Effector memory CD4-positive, alpha-beta T cell (primary cell): ENCODE data around the gene DCTN2.

Experiments used
- DNase-seq, 3 donors: peaks; one replicate each; pipeline ENCODE4 v3.0.0-alpha.2; 2020
- H3K27ac ChIP-seq: 2 replicates; pipeline ENCODE4 v1.7.0; 2013; ENCODE audit warnings: mild to moderate bottlenecking, low read length, moderate library complexity; ENCODE audit not compliant: insufficient read depth, poor library complexity, severe bottlenecking
- H3K27me3 ChIP-seq: replicated peaks from 2 replicates; pipeline ENCODE4 v1.7.0; 2013; ENCODE audit warnings: mild to moderate bottlenecking, low read length; ENCODE audit not compliant: insufficient read depth, control insufficient read depth, poor library complexity, severe bottlenecking
- H3K36me3 ChIP-seq: 2 replicates; pipeline ENCODE4 v1.7.0; 2013; ENCODE audit warnings: mild to moderate bottlenecking, low read length, moderate library complexity; ENCODE audit not compliant: control insufficient read depth, insufficient read depth
- H3K4me1 ChIP-seq: 2 replicates; pipeline ENCODE4 v1.7.0; 2013; ENCODE audit warnings: low read length, mild to moderate bottlenecking; ENCODE audit not compliant: control insufficient read depth, insufficient read depth, poor library complexity, severe bottlenecking
- H3K4me3 ChIP-seq: 2 replicates; pipeline ENCODE4 v1.7.0; 2013; ENCODE audit warnings: low read length, low read depth, mild to moderate bottlenecking; ENCODE audit not compliant: insufficient read depth, poor library complexity, severe bottlenecking
- H3K9me3 ChIP-seq: 2 replicates; pipeline ENCODE4 v1.7.0; 2013; ENCODE audit warnings: mild to moderate bottlenecking, low read length, moderate library complexity; ENCODE audit not compliant: control insufficient read depth

DCTN2 gene

DNA sequence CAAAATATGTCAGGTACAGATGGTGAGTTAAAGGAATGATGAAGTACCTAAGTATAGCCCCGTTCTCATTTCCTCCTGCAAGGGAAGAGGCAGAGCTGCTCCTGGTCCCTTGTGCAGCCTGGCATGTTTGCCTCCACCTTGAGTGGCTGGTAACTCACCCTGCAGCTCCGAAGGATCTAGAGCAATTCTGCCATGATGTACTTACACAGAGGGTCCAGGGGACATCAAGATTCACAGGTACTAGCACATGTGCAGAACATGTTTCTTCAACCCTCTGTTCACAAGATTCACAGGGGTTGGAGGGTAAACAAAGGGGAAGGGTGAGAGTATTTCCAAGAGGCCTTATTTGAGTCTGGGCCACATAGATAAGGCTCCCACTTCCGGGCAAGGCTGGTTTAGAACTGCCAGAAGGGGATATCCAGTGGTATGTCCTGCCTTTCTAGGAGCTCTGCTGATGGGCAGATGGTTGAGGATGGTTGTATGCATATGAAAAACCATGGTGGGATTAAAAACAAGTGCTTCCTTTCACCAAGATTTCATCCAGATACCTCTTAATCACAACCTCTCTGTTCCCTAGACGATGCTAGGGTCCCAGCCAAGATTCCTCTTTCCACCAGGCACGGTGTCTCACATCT, 7.7 kb downstream of the DCTN2 start:
- no peaks in the 10 kb centered on the region for H3K9me3 ChIP-seq
- peaks cover 19% of the 10 kb centered on the region for H3K36me3 ChIP-seq
- no peaks in the 10 kb centered on the region for H3K27me3 ChIP-seq
- H3K4me1 ChIP-seq, result no peaks in the 10 kb centered on the region
- H3K4me3 ChIP-seq, result no peak overlapping the region
- DNase-seq, result no peak
- H3K27ac ChIP-seq, result no peak overlapping the region

DNA sequence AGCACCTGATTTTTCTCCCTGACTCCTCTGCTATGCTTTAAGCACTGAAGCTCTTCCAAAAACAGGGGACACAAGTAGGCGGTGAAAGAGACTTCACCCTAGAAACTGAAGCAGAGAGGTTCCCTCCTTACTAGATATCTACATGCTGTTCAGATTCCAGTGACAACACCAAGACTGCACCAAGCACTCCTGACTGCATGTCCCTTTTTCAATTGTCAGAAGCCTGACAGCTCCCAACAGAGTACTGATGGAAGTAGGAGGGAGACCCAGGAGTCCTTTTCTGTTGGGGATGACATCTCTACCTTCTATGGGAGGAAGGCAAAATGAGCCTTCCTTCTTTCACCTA, 10.4 kb downstream of the DCTN2 start:
- no peak for DNase-seq
- Histone ChIP-seq H3K9me3 (no peaks in the 10 kb centered on the region), H3K4me1 (no peaks in the 10 kb centered on the region), H3K27ac (no peak overlapping the region), H3K27me3 (no peaks in the 10 kb centered on the region), H3K4me3 (no peak overlapping the region), H3K36me3 (peaks cover 40% of the 10 kb centered on the region)

DNA sequence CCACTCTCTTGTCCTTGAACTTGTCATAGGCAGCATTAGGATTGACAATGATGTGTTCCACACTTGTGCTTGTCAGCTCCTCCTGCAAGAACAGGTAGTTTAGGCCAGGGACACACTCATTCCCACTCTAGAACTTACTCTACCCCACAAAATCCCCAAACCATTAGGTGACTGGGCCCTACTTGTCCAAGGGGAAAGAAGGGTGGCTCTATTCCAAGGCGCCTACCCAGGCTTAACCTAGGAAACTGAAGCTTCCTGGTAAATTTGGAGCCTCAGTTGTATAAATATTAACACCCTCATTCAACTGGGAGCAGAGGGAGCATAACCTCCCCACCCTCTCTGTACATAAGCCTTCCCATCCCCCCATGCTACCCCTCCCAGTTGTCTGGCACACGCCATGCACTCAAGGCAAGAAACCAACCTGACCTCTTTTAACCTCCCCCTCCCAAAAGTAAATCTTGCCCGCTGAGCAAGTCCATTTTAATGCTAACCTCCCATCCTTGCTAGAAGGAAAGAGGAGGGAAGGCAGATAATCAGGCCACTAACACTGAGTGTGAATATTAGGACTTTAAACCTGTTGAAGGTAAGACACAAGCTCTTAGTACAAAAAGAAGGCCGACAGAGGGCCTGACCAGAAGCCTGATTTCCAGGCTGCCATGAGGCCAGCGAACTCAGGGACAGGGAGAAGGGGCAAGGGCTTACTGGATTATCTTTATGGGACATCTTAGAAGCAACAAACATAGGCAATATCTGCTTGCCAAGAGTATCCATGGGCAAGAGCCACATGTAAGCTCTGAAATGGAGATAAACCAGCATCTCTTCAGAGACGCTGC, 11.0 kb downstream of the DCTN2 start:
- H3K9me3 ChIP-seq, result no peaks in the 10 kb centered on the region
- peaks cover 44% of the 10 kb centered on the region for H3K36me3 ChIP-seq
- no peaks in the 10 kb centered on the region for H3K4me1 ChIP-seq
- H3K27ac ChIP-seq, result no peak overlapping the region
- H3K27me3 ChIP-seq, result no peaks in the 10 kb centered on the region
- no peak overlapping the region for H3K4me3 ChIP-seq
- DNase-seq, result no peak

GRCh38 chr12:57534991-57535543, 11.9 kb downstream of the DCTN2 start:
- Histone ChIP-seq H3K4me3 (no peak overlapping the region), H3K36me3 (peaks cover 53% of the 10 kb centered on the region), H3K4me1 (no peaks in the 10 kb centered on the region)

GRCh38 chr12:57534250-57534649, 12.7 kb downstream of the DCTN2 start:
- Histone ChIP-seq H3K4me3 (no peak overlapping the region), H3K27ac (no peak overlapping the region), H3K36me3 (peaks cover 59% of the 10 kb centered on the region), H3K4me1 (no peaks in the 10 kb centered on the region), H3K27me3 (no peaks in the 10 kb centered on the region), H3K9me3 (no peaks in the 10 kb centered on the region)
- no peak for DNase-seq

More at GRCh38 chr12:57534991-57535543, 11.9 kb downstream of the DCTN2 start:
- no peaks in the 10 kb centered on the region for H3K9me3 ChIP-seq
- DNase-seq, result no peak
- H3K27ac ChIP-seq, result no peak overlapping the region
- no peaks in the 10 kb centered on the region for H3K27me3 ChIP-seq

DNA sequence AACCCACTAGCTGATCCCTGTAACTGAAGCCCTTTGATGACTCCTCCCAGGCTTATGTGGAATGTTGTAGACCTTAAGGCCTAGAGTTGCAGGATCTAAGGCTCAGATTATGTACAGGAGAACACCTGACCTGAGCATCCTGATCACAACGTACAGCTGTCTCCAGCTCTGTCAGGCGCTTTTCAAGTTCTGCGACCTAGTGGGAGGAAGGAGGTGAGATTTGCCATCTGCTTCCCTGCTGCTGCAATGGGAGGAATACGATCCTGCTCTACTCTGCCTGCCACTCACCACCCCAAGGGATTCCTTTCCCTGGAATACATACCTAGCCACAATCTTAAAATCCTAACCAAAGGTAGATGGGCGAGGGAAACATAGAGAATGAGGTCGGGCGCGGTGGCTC, 13.9 kb downstream of the DCTN2 start:
- no peaks in the 10 kb centered on the region for H3K27me3 ChIP-seq
- DNase-seq, result no peak
- peaks cover 70% of the 10 kb centered on the region for H3K36me3 ChIP-seq
- no peak overlapping the region for H3K27ac ChIP-seq
- H3K4me1 ChIP-seq, result no peaks in the 10 kb centered on the region
- H3K9me3 ChIP-seq, result no peaks in the 10 kb centered on the region
- no peak overlapping the region for H3K4me3 ChIP-seq

DNA sequence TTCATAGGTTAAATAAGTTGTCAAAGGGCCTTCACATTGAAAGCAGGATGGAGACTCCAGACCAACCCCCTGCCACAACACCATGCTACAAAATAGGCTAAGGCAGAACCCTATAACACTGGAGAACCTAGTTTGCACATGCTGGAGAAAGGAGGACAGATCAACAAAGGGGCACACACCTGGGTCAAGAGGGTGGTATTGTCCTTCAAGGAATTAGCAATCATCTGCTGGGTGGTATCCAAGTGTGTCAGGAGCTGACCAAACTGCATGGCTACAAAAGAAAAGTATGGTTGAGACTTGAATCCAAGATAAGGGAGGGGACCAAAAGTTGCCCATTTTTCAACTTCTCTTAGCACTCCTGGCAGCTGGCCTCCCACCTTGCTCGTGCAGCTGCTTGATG, 15.2 kb downstream of the DCTN2 start:
- no peaks in the 10 kb centered on the region for H3K4me1 ChIP-seq
- no peak overlapping the region for H3K4me3 ChIP-seq
- no peaks in the 10 kb centered on the region for H3K27me3 ChIP-seq
- H3K36me3 ChIP-seq, result peaks cover 83% of the 10 kb centered on the region
- DNase-seq, result no peak
- H3K27ac ChIP-seq, result no peak overlapping the region
- H3K9me3 ChIP-seq, result no peaks in the 10 kb centered on the region

DNA sequence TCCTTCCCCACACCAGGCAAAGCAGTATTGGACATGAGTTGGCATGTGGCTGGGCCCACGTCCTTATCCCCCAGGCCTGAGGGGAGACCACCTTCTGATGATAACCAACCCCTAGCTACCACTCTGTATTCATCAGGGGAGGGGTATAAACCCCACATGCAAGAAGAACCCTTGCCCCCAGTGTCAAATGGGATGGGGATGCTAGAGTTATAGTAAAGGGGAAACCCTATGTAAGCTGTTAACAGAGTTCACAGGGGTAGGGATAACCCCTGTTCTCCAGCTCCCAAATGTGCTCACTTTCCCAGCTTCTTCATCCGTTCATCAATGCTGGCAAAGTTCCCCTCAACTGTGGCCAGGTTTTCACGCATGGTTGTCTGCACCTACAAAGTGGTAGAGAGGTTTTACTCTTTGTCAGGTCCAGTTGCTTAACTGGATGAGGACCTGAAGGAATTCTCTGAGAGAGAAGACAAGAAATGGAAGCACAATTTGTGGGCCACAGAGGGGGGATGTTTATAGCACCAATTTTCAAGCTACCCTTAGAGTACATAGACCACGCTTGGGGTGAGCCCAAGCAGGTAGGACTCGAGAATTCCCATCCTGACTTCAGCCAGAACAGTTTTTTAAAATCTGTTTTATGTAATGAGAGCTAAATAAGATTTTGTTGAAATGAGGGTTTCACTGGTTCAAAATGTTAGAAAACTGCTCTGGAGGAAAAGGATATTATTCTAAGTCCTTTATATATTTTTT, 16.4 kb downstream of the DCTN2 start:
- Histone ChIP-seq H3K27ac (no peak overlapping the region), H3K27me3 (no peaks in the 10 kb centered on the region), H3K36me3 (peaks cover 86% of the 10 kb centered on the region), H3K4me3 (no peak overlapping the region), H3K4me1 (no peaks in the 10 kb centered on the region), H3K9me3 (no peaks in the 10 kb centered on the region)
- no peak for DNase-seq

- no peak for DNase-seq
- no peak overlapping the region for H3K4me3 ChIP-seq
- peaks cover 88% of the 10 kb centered on the region for H3K36me3 ChIP-seq
- no peaks in the 10 kb centered on the region for H3K27me3 ChIP-seq
- H3K9me3 ChIP-seq, result no peaks in the 10 kb centered on the region
- H3K27ac ChIP-seq, result no peak overlapping the region
- no peaks in the 10 kb centered on the region for H3K4me1 ChIP-seq
These were observed 17.2 kb downstream of the DCTN2 start for GRCh38 chr12:57529831-57530230.
